Nephron (organoid): ENCODE results near the gene MAGI1.

Experiments used
- H3K27ac Mint-ChIP-seq, 3 experiments: 2 replicates each; pipeline ENCODE4 v1.8.0; 2020; ENCODE audit warnings: mixed read lengths in 3 of 3, mild to moderate bottlenecking in 2 of 3, moderate library complexity in 1 of 3
- H3K27me3 Mint-ChIP-seq: 2 replicates; pipeline ENCODE4 v1.8.0; 2021; ENCODE audit warnings: low read depth, mild to moderate bottlenecking, moderate library complexity, mixed read lengths
- H3K36me3 Mint-ChIP-seq: 2 replicates; pipeline ENCODE4 v1.8.0; 2020; ENCODE audit warnings: low read depth, mixed read lengths
- H3K4me1 Mint-ChIP-seq: 2 replicates; pipeline ENCODE4 v1.8.0; 2020; ENCODE audit warnings: mixed read lengths
- H3K4me3 Mint-ChIP-seq, 3 experiments: 2 replicates each; pipeline ENCODE4 v1.8.0; 2020; ENCODE audit warnings: mild to moderate bottlenecking in 3 of 3, mixed read lengths in 3 of 3, moderate library complexity in 2 of 3
- H3K9me3 Mint-ChIP-seq: 2 replicates; pipeline ENCODE4 v1.8.0; 2020; ENCODE audit warnings: mixed read lengths
- TF ChIP-seq, protein P1 (sequence below), 3 experiments: fragments of 200-600 bp; sonication (generic); IDR thresholded peaks; one replicate each; pipeline ENCODE4 v1.5.0; 2021; ENCODE audit warnings: antibody characterized with exemption in 3 of 3; ENCODE audit not compliant: unreplicated experiment in 3 of 3

Gene MAGI1

DNA sequence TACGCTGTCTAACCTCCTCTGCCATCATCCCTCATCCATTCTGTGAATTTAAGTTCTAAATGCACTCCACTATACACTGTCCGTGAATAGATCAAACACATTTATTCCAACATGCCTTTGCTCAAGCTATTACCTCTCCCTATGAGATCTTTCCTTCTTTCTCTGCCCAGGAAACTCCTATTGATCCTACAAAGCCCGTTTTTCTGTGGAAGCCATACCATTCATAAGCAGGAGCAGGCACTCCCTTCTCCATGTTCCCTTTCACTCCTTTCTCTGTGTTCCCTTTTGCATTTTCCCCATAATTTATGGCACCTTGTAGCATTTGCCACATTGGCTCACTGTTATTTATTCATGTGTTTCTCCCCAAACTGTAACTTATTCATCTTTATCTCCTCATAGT lies 501.6 kb downstream of the MAGI1 start:
- peaks cover 3% of the 10 kb centered on the region for H3K9me3 Mint-ChIP-seq
- peaks cover 7% of the 10 kb centered on the region for H3K4me1 Mint-ChIP-seq
- H3K36me3 Mint-ChIP-seq = no peaks in the 10 kb centered on the region
- H3K4me3 Mint-ChIP-seq = no peak overlapping the region
- no peaks in the 10 kb centered on the region for H3K27me3 Mint-ChIP-seq
- H3K27ac Mint-ChIP-seq = no peak overlapping the region
- TF ChIP-seq, protein P1, sequence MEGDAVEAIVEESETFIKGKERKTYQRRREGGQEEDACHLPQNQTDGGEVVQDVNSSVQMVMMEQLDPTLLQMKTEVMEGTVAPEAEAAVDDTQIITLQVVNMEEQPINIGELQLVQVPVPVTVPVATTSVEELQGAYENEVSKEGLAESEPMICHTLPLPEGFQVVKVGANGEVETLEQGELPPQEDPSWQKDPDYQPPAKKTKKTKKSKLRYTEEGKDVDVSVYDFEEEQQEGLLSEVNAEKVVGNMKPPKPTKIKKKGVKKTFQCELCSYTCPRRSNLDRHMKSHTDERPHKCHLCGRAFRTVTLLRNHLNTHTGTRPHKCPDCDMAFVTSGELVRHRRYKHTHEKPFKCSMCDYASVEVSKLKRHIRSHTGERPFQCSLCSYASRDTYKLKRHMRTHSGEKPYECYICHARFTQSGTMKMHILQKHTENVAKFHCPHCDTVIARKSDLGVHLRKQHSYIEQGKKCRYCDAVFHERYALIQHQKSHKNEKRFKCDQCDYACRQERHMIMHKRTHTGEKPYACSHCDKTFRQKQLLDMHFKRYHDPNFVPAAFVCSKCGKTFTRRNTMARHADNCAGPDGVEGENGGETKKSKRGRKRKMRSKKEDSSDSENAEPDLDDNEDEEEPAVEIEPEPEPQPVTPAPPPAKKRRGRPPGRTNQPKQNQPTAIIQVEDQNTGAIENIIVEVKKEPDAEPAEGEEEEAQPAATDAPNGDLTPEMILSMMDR (IDR thresholded peaks at IDR 0.05; ENCODE audit: unreplicated experiment in 3 of 3) = no peak

DNA sequence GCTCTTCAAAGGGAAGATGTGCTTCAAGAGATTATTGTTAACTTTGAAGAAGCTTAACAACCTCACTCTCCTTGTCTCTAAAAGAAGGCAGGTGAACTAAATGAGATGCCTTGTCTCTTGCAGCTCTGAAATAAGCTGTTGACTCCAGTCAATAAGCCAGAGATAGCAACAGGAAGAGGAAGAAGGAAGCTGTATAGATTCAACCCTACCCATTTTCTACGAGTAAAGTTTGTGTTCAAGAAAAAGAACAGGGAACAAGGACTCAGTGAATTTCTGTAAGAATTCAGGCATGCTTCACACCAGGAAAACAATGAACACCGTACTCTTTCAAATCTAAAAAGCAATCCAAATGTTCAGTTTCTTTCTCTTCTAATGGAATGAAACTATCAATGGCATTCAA lies 503.5 kb downstream of the MAGI1 start:
- Mint-ChIP-seq H3K27ac (no peak overlapping the region), H3K9me3 (no peaks in the 10 kb centered on the region), H3K4me3 (no peak overlapping the region), H3K36me3 (no peaks in the 10 kb centered on the region), H3K4me1 (no peaks in the 10 kb centered on the region), H3K27me3 (no peaks in the 10 kb centered on the region)
- TF ChIP-seq, protein P1 (IDR thresholded peaks at IDR 0.05; ENCODE audit: unreplicated experiment in 3 of 3) = no peak

DNA sequence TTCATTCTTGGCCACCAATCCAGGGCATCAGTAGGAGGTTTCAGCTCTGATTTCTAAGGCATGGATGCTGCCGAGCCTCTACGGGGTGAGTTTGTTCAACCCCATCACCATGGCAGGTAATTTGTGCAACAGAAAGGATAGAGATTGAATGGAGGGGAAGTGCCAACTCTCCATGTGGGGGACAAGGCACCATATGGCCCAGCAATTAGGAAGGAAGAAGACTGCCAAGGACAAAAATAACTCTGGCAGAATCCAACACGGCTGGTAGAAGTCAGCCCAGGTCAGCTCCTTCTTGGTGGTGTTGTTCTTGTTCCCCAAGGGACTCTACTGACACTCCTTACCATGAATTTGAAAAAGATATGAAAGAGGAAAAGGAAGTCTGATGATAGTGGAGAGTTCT lies 503.9 kb downstream of the MAGI1 start:
- TF ChIP-seq, protein P1 (IDR thresholded peaks at IDR 0.05; ENCODE audit: unreplicated experiment in 3 of 3) = no peak
- no peak overlapping the region for H3K4me3 Mint-ChIP-seq
- no peaks in the 10 kb centered on the region for H3K27me3 Mint-ChIP-seq
- H3K27ac Mint-ChIP-seq = no peak overlapping the region
- no peaks in the 10 kb centered on the region for H3K36me3 Mint-ChIP-seq
- no peaks in the 10 kb centered on the region for H3K9me3 Mint-ChIP-seq
- H3K4me1 Mint-ChIP-seq = no peaks in the 10 kb centered on the region

DNA sequence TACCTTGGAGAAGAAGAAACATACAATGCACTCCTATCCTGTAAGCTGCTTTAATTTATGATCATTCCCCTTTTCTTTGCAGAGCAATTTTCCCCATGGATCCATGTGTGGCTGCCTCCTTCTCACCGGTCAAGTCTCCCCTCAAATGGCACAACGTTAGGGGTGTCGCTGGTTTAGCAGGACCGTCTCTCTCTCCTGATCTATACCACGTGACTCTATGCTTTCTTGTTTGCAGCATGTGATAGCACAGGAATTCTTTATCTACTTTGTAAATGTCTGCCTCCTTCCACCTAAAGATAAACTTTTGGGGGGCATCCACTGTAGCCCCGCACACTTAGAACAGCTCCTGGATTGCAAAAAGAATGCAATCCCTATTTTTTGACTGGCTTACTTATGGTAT lies 506.0 kb downstream of the MAGI1 start:
- no peaks in the 10 kb centered on the region for H3K9me3 Mint-ChIP-seq
- H3K27me3 Mint-ChIP-seq = no peaks in the 10 kb centered on the region
- TF ChIP-seq, protein P1 (IDR thresholded peaks at IDR 0.05; ENCODE audit: unreplicated experiment in 3 of 3) = no peak
- H3K4me1 Mint-ChIP-seq = no peaks in the 10 kb centered on the region
- H3K27ac Mint-ChIP-seq = no peak overlapping the region
- no peaks in the 10 kb centered on the region for H3K36me3 Mint-ChIP-seq
- H3K4me3 Mint-ChIP-seq = no peak overlapping the region

DNA sequence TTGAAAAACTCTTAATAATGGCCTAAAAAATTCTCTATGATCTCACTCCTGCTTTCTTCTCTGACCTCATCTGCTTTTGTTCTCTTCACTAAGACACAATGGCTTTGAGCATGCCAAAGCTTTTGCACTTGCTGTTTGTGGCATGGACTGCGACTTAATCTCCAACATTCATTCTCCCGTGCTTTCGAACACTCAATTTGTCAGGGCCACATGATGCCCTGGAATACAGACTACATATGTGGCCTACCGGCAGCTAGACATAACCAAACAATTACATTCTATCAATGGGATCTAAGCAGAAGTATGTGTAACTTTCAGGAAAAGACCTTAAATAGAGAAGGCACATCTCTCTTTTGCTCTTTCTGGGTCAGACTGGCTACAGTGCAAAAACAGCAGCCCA lies 506.5 kb downstream of the MAGI1 start:
- H3K9me3 Mint-ChIP-seq = no peaks in the 10 kb centered on the region
- H3K4me1 Mint-ChIP-seq = no peaks in the 10 kb centered on the region
- no peaks in the 10 kb centered on the region for H3K27me3 Mint-ChIP-seq
- no peak overlapping the region for H3K27ac Mint-ChIP-seq
- TF ChIP-seq, protein P1 (IDR thresholded peaks at IDR 0.05; ENCODE audit: unreplicated experiment in 3 of 3) = no peak
- no peak overlapping the region for H3K4me3 Mint-ChIP-seq
- no peaks in the 10 kb centered on the region for H3K36me3 Mint-ChIP-seq

DNA sequence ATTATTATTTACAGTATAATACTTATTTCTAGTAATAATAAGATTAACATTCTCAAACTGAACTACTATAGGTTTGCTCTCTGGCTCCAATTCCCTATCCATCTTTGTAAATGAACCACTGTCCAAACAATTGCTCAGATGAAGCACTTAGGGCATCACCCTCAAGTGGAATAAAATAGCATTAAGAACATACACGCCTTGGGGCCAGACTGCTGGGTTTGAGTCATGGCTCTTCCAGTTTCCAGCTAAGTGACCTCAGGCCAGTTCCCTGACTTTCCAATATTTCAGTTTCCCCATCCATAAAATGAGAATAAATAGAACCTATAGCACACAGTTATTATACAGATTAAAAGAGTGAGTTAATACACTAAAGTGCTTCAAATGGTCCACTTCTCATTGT lies 507.2 kb downstream of the MAGI1 start:
- H3K27ac Mint-ChIP-seq = no peak overlapping the region
- no peaks in the 10 kb centered on the region for H3K9me3 Mint-ChIP-seq
- no peaks in the 10 kb centered on the region for H3K27me3 Mint-ChIP-seq

More for the DNA sequence above, 507.2 kb downstream of the MAGI1 start:
- no peak overlapping the region for H3K4me3 Mint-ChIP-seq
- no peaks in the 10 kb centered on the region for H3K36me3 Mint-ChIP-seq
- H3K4me1 Mint-ChIP-seq = no peaks in the 10 kb centered on the region
- TF ChIP-seq, protein P1 (IDR thresholded peaks at IDR 0.05; ENCODE audit: unreplicated experiment in 3 of 3) = no peak
